ENCODE measurements around the gene CNTNAP2.

Gene CNTNAP2

GRCh38 chr7:146626912-146627311 lies 510.3 kb downstream of the CNTNAP2 start:
- Histone ChIP-seq H3K4me2 (ENCODE audit: low read length) (no peak overlapping the region), H2AK5ac (ENCODE audit: low read length) (no peak overlapping the region)

GRCh38 chr7:146635205-146636032 lies 518.8 kb downstream of the CNTNAP2 start:
- WGBS (ENCODE audit: extremely low coverage, insufficient coverage, insufficient read length) = no CpG with 5 or more reads among the region's 7 CpGs
- Histone ChIP-seq H3K23ac (ENCODE audit: low read length) (no peak overlapping the region), H2BK12ac (ENCODE audit: low read length) (no peak overlapping the region), H3K9ac (ENCODE audit: low read length) (no peak overlapping the region), H2BK120ac (ENCODE audit: insufficient read depth, low read length, poor library complexity) (no peak overlapping the region), H3K27me3 (ENCODE audit: insufficient read depth, low read length) (no peaks in the 10 kb centered on the region), H3K79me2 (ENCODE audit: control insufficient read depth, insufficient read depth, low read length, poor library complexity) (no peaks in the 10 kb centered on the region), H4K12ac (ENCODE audit: low read depth, low read length) (no peak overlapping the region), H3K4me3 (ENCODE audit: low read depth, low read length) (no peak overlapping the region), H3K14ac (ENCODE audit: low read length) (no peak overlapping the region), H2AFZ (ENCODE audit: insufficient read depth, low read length, poor library complexity) (no peak overlapping the region), H4K91ac (ENCODE audit: low read depth, low read length) (no peak overlapping the region), H3K9me3 (ENCODE audit: insufficient read depth, low read depth, low read length) (no peaks in the 10 kb centered on the region), H3K18ac (ENCODE audit: low read length) (no peak overlapping the region), H4K8ac (ENCODE audit: low read depth, low read length) (no peak overlapping the region), H3K4ac (ENCODE audit: low read depth, low read length) (no peak overlapping the region), H3K36me3 (ENCODE audit: control insufficient read depth in 1 of 2, insufficient read depth in 2 of 2, low read length in 2 of 2) (no peaks in the 10 kb centered on the region), H3K79me1 (ENCODE audit: low read length) (no peaks in the 10 kb centered on the region), H2AK5ac (ENCODE audit: low read length) (no peak overlapping the region), H2BK5ac (ENCODE audit: low read depth, low read length, poor library complexity) (no peak overlapping the region), H3K27ac (ENCODE audit: low read depth, low read length) (no peak overlapping the region), H3K4me1 (ENCODE audit: control insufficient read depth in 1 of 2, insufficient read depth in 2 of 2, low read length in 2 of 2) (peaks cover 0 to 2% of the 10 kb centered on the region in 2 experiments), H3K4me2 (ENCODE audit: low read length) (peak overlapping the region; percentile 24)
- DNase-seq = no peak

More at GRCh38 chr7:146626912-146627311, 510.3 kb downstream of the CNTNAP2 start:
- H4K12ac ChIP-seq (ENCODE audit: low read depth, low read length) = no peak overlapping the region
- H3K36me3 ChIP-seq (ENCODE audit: control insufficient read depth in 1 of 2, insufficient read depth in 2 of 2, low read length in 2 of 2) = no peaks in the 10 kb centered on the region
- H3K79me2 ChIP-seq (ENCODE audit: control insufficient read depth, insufficient read depth, low read length, poor library complexity) = no peaks in the 10 kb centered on the region
- H3K4me1 ChIP-seq (ENCODE audit: control insufficient read depth in 1 of 2, insufficient read depth in 2 of 2, low read length in 2 of 2) = no peaks in the 10 kb centered on the region
- H3K9ac ChIP-seq (ENCODE audit: low read length) = no peak overlapping the region
- no peaks in the 10 kb centered on the region for H3K79me1 ChIP-seq (ENCODE audit: low read length)
- H3K27ac ChIP-seq (ENCODE audit: low read depth, low read length) = no peak overlapping the region
- no peak overlapping the region for H3K14ac ChIP-seq (ENCODE audit: low read length)
- H2BK5ac ChIP-seq (ENCODE audit: low read depth, low read length, poor library complexity) = no peak overlapping the region
- no peak overlapping the region for H2AFZ ChIP-seq (ENCODE audit: insufficient read depth, low read length, poor library complexity)
- H3K9me3 ChIP-seq (ENCODE audit: insufficient read depth, low read depth, low read length) = no peaks in the 10 kb centered on the region
- H4K8ac ChIP-seq (ENCODE audit: low read depth, low read length) = no peak overlapping the region
- no peak overlapping the region for H4K91ac ChIP-seq (ENCODE audit: low read depth, low read length)
- no peak overlapping the region for H3K23ac ChIP-seq (ENCODE audit: low read length)
- H3K4me3 ChIP-seq (ENCODE audit: low read depth, low read length) = no peak overlapping the region
- no peak for DNase-seq
- H3K18ac ChIP-seq (ENCODE audit: low read length) = no peak overlapping the region
- no peaks in the 10 kb centered on the region for H3K27me3 ChIP-seq (ENCODE audit: insufficient read depth, low read length)
- H2BK120ac ChIP-seq (ENCODE audit: insufficient read depth, low read length, poor library complexity) = no peak overlapping the region
- WGBS (ENCODE audit: extremely low coverage, insufficient coverage, insufficient read length) = no CpG with 5 or more reads among the region's 1 CpG
- no peak overlapping the region for H3K4ac ChIP-seq (ENCODE audit: low read depth, low read length)
- no peak overlapping the region for H2BK12ac ChIP-seq (ENCODE audit: low read length)

- no peaks in the 10 kb centered on the region for H3K79me2 ChIP-seq (ENCODE audit: control insufficient read depth, insufficient read depth, low read length, poor library complexity)
- H3K9me3 ChIP-seq (ENCODE audit: insufficient read depth, low read depth, low read length) = no peaks in the 10 kb centered on the region
- H3K4me3 ChIP-seq (ENCODE audit: low read depth, low read length) = no peak overlapping the region
- H3K79me1 ChIP-seq (ENCODE audit: low read length) = no peaks in the 10 kb centered on the region
- no peak overlapping the region for H2BK120ac ChIP-seq (ENCODE audit: insufficient read depth, low read length, poor library complexity)
- no peak overlapping the region for H3K27ac ChIP-seq (ENCODE audit: low read depth, low read length)
- no peak overlapping the region for H2BK12ac ChIP-seq (ENCODE audit: low read length)
- H3K36me3 ChIP-seq (ENCODE audit: control insufficient read depth in 1 of 2, insufficient read depth in 2 of 2, low read length in 2 of 2) = no peaks in the 10 kb centered on the region
- no peak overlapping the region for H4K8ac ChIP-seq (ENCODE audit: low read depth, low read length)
- peaks cover 0 to 2% of the 10 kb centered on the region in 2 experiments for H3K4me1 ChIP-seq (ENCODE audit: control insufficient read depth in 1 of 2, insufficient read depth in 2 of 2, low read length in 2 of 2)
- no CpG with 5 or more reads among the region's 4 CpGs for WGBS (ENCODE audit: extremely low coverage, insufficient coverage, insufficient read length)
- H3K9ac ChIP-seq (ENCODE audit: low read length) = no peak overlapping the region
- no peak overlapping the region for H3K18ac ChIP-seq (ENCODE audit: low read length)
- DNase-seq = no peak
- H4K12ac ChIP-seq (ENCODE audit: low read depth, low read length) = no peak overlapping the region
- no peak overlapping the region for H2AK5ac ChIP-seq (ENCODE audit: low read length)
- no peak overlapping the region for H3K14ac ChIP-seq (ENCODE audit: low read length)
- H3K4me2 ChIP-seq (ENCODE audit: low read length) = peak overlapping the region; percentile 24
- H3K23ac ChIP-seq (ENCODE audit: low read length) = no peak overlapping the region
- H3K4ac ChIP-seq (ENCODE audit: low read depth, low read length) = no peak overlapping the region
- no peak overlapping the region for H2BK5ac ChIP-seq (ENCODE audit: low read depth, low read length, poor library complexity)
- no peaks in the 10 kb centered on the region for H3K27me3 ChIP-seq (ENCODE audit: insufficient read depth, low read length)
- no peak overlapping the region for H4K91ac ChIP-seq (ENCODE audit: low read depth, low read length)
- H2AFZ ChIP-seq (ENCODE audit: insufficient read depth, low read length, poor library complexity) = no peak overlapping the region
Measured at GRCh38 chr7:146636033-146636356, 519.4 kb downstream of the CNTNAP2 start.

- H3K4me3 ChIP-seq (ENCODE audit: low read depth, low read length) = no peak overlapping the region
- no peak overlapping the region for H3K4me2 ChIP-seq (ENCODE audit: low read length)
- no peak overlapping the region for H3K4ac ChIP-seq (ENCODE audit: low read depth, low read length)
- no peaks in the 10 kb centered on the region for H3K36me3 ChIP-seq (ENCODE audit: control insufficient read depth in 1 of 2, insufficient read depth in 2 of 2, low read length in 2 of 2)
- H3K9me3 ChIP-seq (ENCODE audit: insufficient read depth, low read depth, low read length) = no peaks in the 10 kb centered on the region
- no peak overlapping the region for H2BK5ac ChIP-seq (ENCODE audit: low read depth, low read length, poor library complexity)
- DNase-seq = no peak
- H3K27ac ChIP-seq (ENCODE audit: low read depth, low read length) = no peak overlapping the region
- no peaks in the 10 kb centered on the region for H3K79me2 ChIP-seq (ENCODE audit: control insufficient read depth, insufficient read depth, low read length, poor library complexity)
- H3K9ac ChIP-seq (ENCODE audit: low read length) = no peak overlapping the region
- no peak overlapping the region for H2AFZ ChIP-seq (ENCODE audit: insufficient read depth, low read length, poor library complexity)
- H3K14ac ChIP-seq (ENCODE audit: low read length) = no peak overlapping the region
- H3K27me3 ChIP-seq (ENCODE audit: insufficient read depth, low read length) = no peaks in the 10 kb centered on the region
- no peak overlapping the region for H4K91ac ChIP-seq (ENCODE audit: low read depth, low read length)
- H3K4me1 ChIP-seq (ENCODE audit: control insufficient read depth in 1 of 2, insufficient read depth in 2 of 2, low read length in 2 of 2) = peaks cover 0 to 2% of the 10 kb centered on the region in 2 experiments
- no CpG with 5 or more reads among the region's 4 CpGs for WGBS (ENCODE audit: extremely low coverage, insufficient coverage, insufficient read length)
- H3K23ac ChIP-seq (ENCODE audit: low read length) = no peak overlapping the region
- no peak overlapping the region for H4K8ac ChIP-seq (ENCODE audit: low read depth, low read length)
- H4K12ac ChIP-seq (ENCODE audit: low read depth, low read length) = no peak overlapping the region
- no peak overlapping the region for H2BK120ac ChIP-seq (ENCODE audit: insufficient read depth, low read length, poor library complexity)
- no peak overlapping the region for H2BK12ac ChIP-seq (ENCODE audit: low read length)
- H2AK5ac ChIP-seq (ENCODE audit: low read length) = no peak overlapping the region
- no peak overlapping the region for H3K18ac ChIP-seq (ENCODE audit: low read length)
- H3K79me1 ChIP-seq (ENCODE audit: low read length) = no peaks in the 10 kb centered on the region
Measured at GRCh38 chr7:146636581-146636980, 520.0 kb downstream of the CNTNAP2 start.
